Fibroblast of mammary gland (primary cell): ENCODE data around the gene MGP.
A peak's percentile ranks its signal among the peaks of the same experiment; 100 is the strongest.

Source experiments
- DNase-seq: peaks from one replicate; pipeline ENCODE4 v3.0.0-alpha.2; 2010; ENCODE audit warnings: low read depth
- H3K4me3 ChIP-seq: 2 replicates; pipeline ENCODE4 v1.5.1; 2011; ENCODE audit warnings: low read depth, mild to moderate bottlenecking, low read length, moderate library complexity; ENCODE audit not compliant: control insufficient read depth
- CTCF ChIP-seq: conservative IDR thresholded peaks from 2 replicates; pipeline ENCODE4 v1.5.1; 2011; ENCODE audit warnings: low read depth, low read length, inconsistent platforms; ENCODE audit not compliant: control insufficient read depth, insufficient read depth

Gene MGP

GRCh38 chr12:14896521-14897169 is 11.0 kb upstream of the MGP start:
- peak; percentile 80 for DNase-seq
- no peak overlapping the region for H3K4me3 ChIP-seq
- no peak for TF ChIP-seq CTCF

GRCh38 chr12:14893506-14894250 is 8.0 kb upstream of the MGP start:
- TF ChIP-seq CTCF, result no peak
- no peak overlapping the region for H3K4me3 ChIP-seq
- peak; percentile 15 for DNase-seq

GRCh38 chr12:14892726-14893505 is 7.3 kb upstream of the MGP start:
- TF ChIP-seq CTCF, result peak; percentile 33
- no peak overlapping the region for H3K4me3 ChIP-seq
- peak; percentile 71 for DNase-seq

GRCh38 chr12:14890701-14891100 is 5.0 kb upstream of the MGP start:
- H3K4me3 ChIP-seq, result no peak overlapping the region
- no peak for DNase-seq
- TF ChIP-seq CTCF, result no peak

GRCh38 chr12:14886271-14886670 is 617 bp upstream of the MGP start:
- DNase-seq, result no peak
- H3K4me3 ChIP-seq, result no peak overlapping the region
- no peak for TF ChIP-seq CTCF

GRCh38 chr12:14884458-14884878 is 1.2 kb downstream of the MGP start:
- DNase-seq, result peak; percentile 83
- TF ChIP-seq CTCF, result no peak
- H3K4me3 ChIP-seq, result no peak overlapping the region
